ENCODE data around the gene SLC10A7. TPM values are rescaled to one million over a fixed set of nuclear protein-coding genes. Genes with fewer than 3 reads are reported as not detected.

SLC10A7 gene
- total and polyA plus RNA-seq, 2 donors (not counting 1 experiment from before 2014, with no cell fraction given) = 7.4 to 12.6 TPM

DNA sequence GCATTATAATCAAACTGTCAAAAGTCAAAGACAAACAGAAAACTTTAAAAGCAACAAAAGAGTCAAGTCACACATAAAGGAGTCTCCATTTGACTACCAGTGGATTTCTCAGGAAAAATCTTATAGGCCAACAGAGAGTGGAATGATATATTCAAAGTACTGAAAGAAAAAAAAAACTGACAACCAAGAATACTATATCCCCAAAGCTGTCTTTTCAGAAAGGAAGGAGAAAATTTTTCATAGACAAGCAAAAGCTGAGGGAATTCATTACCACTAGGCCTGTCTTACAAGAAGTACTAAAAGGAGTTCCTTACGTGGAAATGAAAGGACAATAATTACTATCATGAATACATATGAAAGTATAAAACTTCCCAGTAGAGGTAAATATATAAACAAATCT, 39.0 kb downstream of the SLC10A7 start:
- Histone ChIP-seq H4K20me1 (ENCODE audit: control insufficient read depth, extremely low read depth, insufficient read depth, low read length) (no peaks in the 10 kb centered on the region), H3K9me3 (ENCODE audit: control insufficient read depth, insufficient read depth, low read depth, low read length) (no peaks in the 10 kb centered on the region), H3K27me3 (ENCODE audit: control insufficient read depth, insufficient read depth, low read length) (no peaks in the 10 kb centered on the region), H3K27ac (ENCODE audit: insufficient read depth, low read length) (no peak overlapping the region), H2AFZ (ENCODE audit: low read length) (no peak overlapping the region), H3K79me2 (ENCODE audit: control insufficient read depth, insufficient read depth, low read length) (no peaks in the 10 kb centered on the region), H3K4me3 (replicated peaks in 1 of 4; ENCODE audit: control extremely low read depth in 1 of 4, insufficient read depth in 1 of 4, low read depth in 3 of 4, low read length in 4 of 4) (no peak overlapping the region), H3K4me1 (ENCODE audit: control insufficient read depth, extremely low read depth, insufficient read depth, low read length) (no peaks in the 10 kb centered on the region), H3K9ac (ENCODE audit: insufficient read depth, low read length) (no peak overlapping the region), H3K4me2 (ENCODE audit: extremely low read depth, insufficient read depth, low read length) (no peak overlapping the region), H3K36me3 (ENCODE audit: control insufficient read depth, insufficient read depth, low read length) (no peaks in the 10 kb centered on the region)
- no peak for TF ChIP-seq EZH2 (IDR thresholded peaks at IDR 0.05; ENCODE audit: low read length, missing control alignments)
- TF ChIP-seq, protein P1, sequence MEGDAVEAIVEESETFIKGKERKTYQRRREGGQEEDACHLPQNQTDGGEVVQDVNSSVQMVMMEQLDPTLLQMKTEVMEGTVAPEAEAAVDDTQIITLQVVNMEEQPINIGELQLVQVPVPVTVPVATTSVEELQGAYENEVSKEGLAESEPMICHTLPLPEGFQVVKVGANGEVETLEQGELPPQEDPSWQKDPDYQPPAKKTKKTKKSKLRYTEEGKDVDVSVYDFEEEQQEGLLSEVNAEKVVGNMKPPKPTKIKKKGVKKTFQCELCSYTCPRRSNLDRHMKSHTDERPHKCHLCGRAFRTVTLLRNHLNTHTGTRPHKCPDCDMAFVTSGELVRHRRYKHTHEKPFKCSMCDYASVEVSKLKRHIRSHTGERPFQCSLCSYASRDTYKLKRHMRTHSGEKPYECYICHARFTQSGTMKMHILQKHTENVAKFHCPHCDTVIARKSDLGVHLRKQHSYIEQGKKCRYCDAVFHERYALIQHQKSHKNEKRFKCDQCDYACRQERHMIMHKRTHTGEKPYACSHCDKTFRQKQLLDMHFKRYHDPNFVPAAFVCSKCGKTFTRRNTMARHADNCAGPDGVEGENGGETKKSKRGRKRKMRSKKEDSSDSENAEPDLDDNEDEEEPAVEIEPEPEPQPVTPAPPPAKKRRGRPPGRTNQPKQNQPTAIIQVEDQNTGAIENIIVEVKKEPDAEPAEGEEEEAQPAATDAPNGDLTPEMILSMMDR (conservative IDR thresholded peaks at IDR 0.05 in 1 of 2, IDR thresholded peaks at IDR 0.05 in 1 of 2; ENCODE audit: low read depth in 1 of 2, low read length in 2 of 2) = no peak
- no peak for DNase-seq (ENCODE audit: low read depth in 2 of 2)

DNA sequence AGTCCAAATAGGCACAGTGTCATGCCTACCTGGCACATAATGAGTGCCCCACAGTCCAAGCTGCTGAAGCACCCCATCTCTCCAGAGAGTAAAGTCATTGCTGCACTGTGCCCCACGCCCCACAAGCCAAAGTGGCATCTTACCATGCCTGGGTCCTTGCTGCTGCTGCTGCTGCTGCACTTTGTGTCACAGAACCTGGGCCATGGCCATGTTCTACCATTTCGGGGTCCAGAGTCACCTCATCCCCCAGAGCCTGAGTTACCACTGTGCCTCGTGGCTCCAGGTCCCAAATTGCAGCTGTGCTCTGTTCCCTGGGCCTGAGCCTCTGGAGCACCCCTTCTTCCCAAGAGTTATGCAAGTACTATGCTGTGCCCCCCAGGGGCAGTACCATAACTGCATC, 40.5 kb downstream of the SLC10A7 start:
- no peaks in the 10 kb centered on the region for H3K79me2 ChIP-seq (ENCODE audit: control insufficient read depth, insufficient read depth, low read length)
- H3K27ac ChIP-seq (ENCODE audit: insufficient read depth, low read length) = no peak overlapping the region
- no peaks in the 10 kb centered on the region for H3K9me3 ChIP-seq (ENCODE audit: control insufficient read depth, insufficient read depth, low read depth, low read length)
- no peaks in the 10 kb centered on the region for H3K4me1 ChIP-seq (ENCODE audit: control insufficient read depth, extremely low read depth, insufficient read depth, low read length)
- no peaks in the 10 kb centered on the region for H3K36me3 ChIP-seq (ENCODE audit: control insufficient read depth, insufficient read depth, low read length)
- no peak overlapping the region for H3K9ac ChIP-seq (ENCODE audit: insufficient read depth, low read length)
- no peaks in the 10 kb centered on the region for H4K20me1 ChIP-seq (ENCODE audit: control insufficient read depth, extremely low read depth, insufficient read depth, low read length)
- TF ChIP-seq EZH2 (IDR thresholded peaks at IDR 0.05; ENCODE audit: low read length, missing control alignments) = no peak
- TF ChIP-seq, protein P1 (conservative IDR thresholded peaks at IDR 0.05 in 1 of 2, IDR thresholded peaks at IDR 0.05 in 1 of 2; ENCODE audit: low read depth in 1 of 2, low read length in 2 of 2) = no peak
- no peak overlapping the region for H3K4me2 ChIP-seq (ENCODE audit: extremely low read depth, insufficient read depth, low read length)
- DNase-seq (ENCODE audit: low read depth in 2 of 2) = no peak
- H3K27me3 ChIP-seq (ENCODE audit: control insufficient read depth, insufficient read depth, low read length) = no peaks in the 10 kb centered on the region
- no peak overlapping the region for H3K4me3 ChIP-seq (replicated peaks in 1 of 4; ENCODE audit: control extremely low read depth in 1 of 4, insufficient read depth in 1 of 4, low read depth in 3 of 4, low read length in 4 of 4)
- no peak overlapping the region for H2AFZ ChIP-seq (ENCODE audit: low read length)

DNA sequence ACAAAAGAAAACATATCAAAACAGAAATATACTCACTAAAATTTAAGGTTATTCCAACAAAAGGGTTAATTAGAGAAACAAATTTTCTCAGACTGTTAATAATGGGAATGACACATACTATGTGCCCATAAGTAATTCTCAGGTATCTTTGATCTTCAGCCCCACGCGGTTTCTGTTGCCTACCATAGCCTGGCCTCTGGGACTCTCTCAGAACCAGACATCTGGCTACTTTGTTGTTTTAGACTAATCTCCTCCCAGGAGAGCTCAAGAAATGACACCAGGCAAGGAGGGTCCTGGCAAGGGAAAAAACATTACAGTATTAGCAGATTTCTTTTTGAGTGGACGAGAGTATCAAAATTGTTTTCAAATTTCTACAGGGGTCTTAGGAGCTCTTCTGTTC, 43.7 kb downstream of the SLC10A7 start:
- Histone ChIP-seq H3K4me1 (ENCODE audit: control insufficient read depth, extremely low read depth, insufficient read depth, low read length) (no peaks in the 10 kb centered on the region), H3K4me3 (replicated peaks in 1 of 4; ENCODE audit: control extremely low read depth in 1 of 4, insufficient read depth in 1 of 4, low read depth in 3 of 4, low read length in 4 of 4) (no peak overlapping the region), H2AFZ (ENCODE audit: low read length) (no peak overlapping the region), H3K4me2 (ENCODE audit: extremely low read depth, insufficient read depth, low read length) (no peak overlapping the region), H3K9me3 (ENCODE audit: control insufficient read depth, insufficient read depth, low read depth, low read length) (no peaks in the 10 kb centered on the region), H3K27ac (ENCODE audit: insufficient read depth, low read length) (no peak overlapping the region), H3K9ac (ENCODE audit: insufficient read depth, low read length) (no peak overlapping the region), H3K36me3 (ENCODE audit: control insufficient read depth, insufficient read depth, low read length) (no peaks in the 10 kb centered on the region), H3K79me2 (ENCODE audit: control insufficient read depth, insufficient read depth, low read length) (no peaks in the 10 kb centered on the region), H3K27me3 (ENCODE audit: control insufficient read depth, insufficient read depth, low read length) (no peaks in the 10 kb centered on the region), H4K20me1 (ENCODE audit: control insufficient read depth, extremely low read depth, insufficient read depth, low read length) (no peaks in the 10 kb centered on the region)
- DNase-seq (ENCODE audit: low read depth in 2 of 2) = no peak
- no peak for TF ChIP-seq EZH2 (IDR thresholded peaks at IDR 0.05; ENCODE audit: low read length, missing control alignments)
- TF ChIP-seq, protein P1 (conservative IDR thresholded peaks at IDR 0.05 in 1 of 2, IDR thresholded peaks at IDR 0.05 in 1 of 2; ENCODE audit: low read depth in 1 of 2, low read length in 2 of 2) = no peak
